ENCODE data around the gene GPR15LG. TPM values are rescaled to one million over a fixed set of nuclear protein-coding genes. Genes with fewer than 3 reads are reported as not detected.

The GPR15LG gene
- total and polyA plus RNA-seq, 2 experiments from 2014 or later = not detected

- TF ChIP-seq ETS1 (IDR thresholded peaks at IDR 0.05) = no peak
- TF ChIP-seq EZH2phosphoT487 (IDR thresholded peaks at IDR 0.05; ENCODE audit: unreplicated experiment) = no peak
- TF ChIP-seq ZNF114 (CRISPR knock-in tag; IDR thresholded peaks at IDR 0.05) = no peak
- TF ChIP-seq EZH2 (IDR thresholded peaks at IDR 0.05; ENCODE audit: low read depth, unreplicated experiment) = no peak
- no peak for TF ChIP-seq ZNF462 (CRISPR knock-in tag; IDR thresholded peaks at IDR 0.05)
- no peak for TF ChIP-seq STAT1 (IDR thresholded peaks at IDR 0.05; ENCODE audit: unreplicated experiment)
- no peak for TF ChIP-seq POLR2AphosphoS5 (IDR thresholded peaks at IDR 0.05; ENCODE audit: low read depth)
Observed at GRCh38 chr10:84156009-84156408, 17.6 kb upstream of the GPR15LG start (continued).

- H3K9me3 Mint-ChIP-seq = no peaks in the 10 kb centered on the region
- Histone ChIP-seq H3K27ac (ENCODE audit: low read depth) (no peak overlapping the region), H4K20me1 (replicated peaks; ENCODE audit: insufficient read depth) (no peaks in the 10 kb centered on the region), H3K36me3 (ENCODE audit: insufficient read depth) (peaks cover 13% of the 10 kb centered on the region; the same call in 1 of the 2 replicates), H3K4me3 (no peak overlapping the region), H2AFZ (no peak overlapping the region), H3K27me3 (ENCODE audit: insufficient read depth) (no peaks in the 10 kb centered on the region), H3K4me1 (ENCODE audit: insufficient read depth) (peaks cover 19% of the 10 kb centered on the region), H3K9me2 (ENCODE audit: insufficient read depth) (no peaks in the 10 kb centered on the region), H3K4me2 (no peak overlapping the region), H3F3A (replicated peaks; ENCODE audit: low read depth) (no peaks in the 10 kb centered on the region), H3K79me2 (replicated peaks; ENCODE audit: insufficient read depth) (no peaks in the 10 kb centered on the region)
- no peak for ATAC-seq
- H3K27me3 Mint-ChIP-seq (ENCODE audit: insufficient read depth, low read depth, poor library complexity) = peaks cover 2% of the 10 kb centered on the region
- H3K4me1 Mint-ChIP-seq = peaks cover 35% of the 10 kb centered on the region
- no peak for DNase-seq (ENCODE audit: low spot score)
- H3K4me3 Mint-ChIP-seq = no peak overlapping the region
- no peak overlapping the region for H3K27ac Mint-ChIP-seq
- H3K36me3 Mint-ChIP-seq (ENCODE audit: low read depth) = peaks cover 36% of the 10 kb centered on the region
- TF ChIP-seq EZH2 (IDR thresholded peaks at IDR 0.05; ENCODE audit: low read depth, unreplicated experiment) = no peak
- no peak for TF ChIP-seq REST (IDR thresholded peaks at IDR 0.05; ENCODE audit: unreplicated experiment)
- TF ChIP-seq STAT1 (IDR thresholded peaks at IDR 0.05; ENCODE audit: unreplicated experiment) = no peak
- TF ChIP-seq NANOG (IDR thresholded peaks at IDR 0.05; ENCODE audit: borderline replicate concordance) = no peak
- TF ChIP-seq JUNB (IDR thresholded peaks at IDR 0.05; ENCODE audit: unreplicated experiment) = no peak
Observed at GRCh38 chr10:84156768-84157167, 16.8 kb upstream of the GPR15LG start.
